Measurements from ENCODE around the gene APOBEC3A. TPM values are rescaled to one million over a fixed set of nuclear protein-coding genes. Genes with fewer than 3 reads are reported as not detected.

APOBEC3A gene
- total and polyA plus RNA-seq, 10 of the 15 experiments (the other 5 are each of a cell fraction or from before 2014, with no cell fraction given), result 0.20 TPM; not detected in 9

GRCh38 chr22:38984224-38984623 lies 26.8 kb downstream of the APOBEC3A start (continued):
- TF ChIP-seq PKNOX1 (IDR thresholded peaks at IDR 0.05) (peak; percentile 93), SP1 (IDR thresholded peaks at IDR 0.05; ENCODE audit: low read depth, low read length) (peak; percentile 11), EZH2 (IDR thresholded peaks at IDR 0.05; ENCODE audit: borderline replicate concordance, control insufficient read depth, low read depth, low read length) (no peak), CEBPB (IDR thresholded peaks at IDR 0.05; ENCODE audit: borderline replicate concordance in 1 of 2, low read depth in 2 of 2, low read length in 2 of 2) (no peak), E2F4 (IDR thresholded peaks at IDR 0.05; ENCODE audit: low read depth, low read length) (no peak), CEBPZ (IDR thresholded peaks at IDR 0.05; ENCODE audit: low read depth, low read length) (no peak), DPF2 (IDR thresholded peaks at IDR 0.05) (no peak), PAX8 (IDR thresholded peaks at IDR 0.05) (no peak), ZNF592 (IDR thresholded peaks at IDR 0.05) (no peak), NBN (IDR thresholded peaks at IDR 0.05) (no peak), MLLT1 (IDR thresholded peaks at IDR 0.05) (peak; percentile 14; the same call in 1 of the 2 replicates), JUND (IDR thresholded peaks at IDR 0.05; ENCODE audit: low read depth, low read length) (no peak), MYC (IDR thresholded peaks at IDR 0.05; ENCODE audit: insufficient read depth, insufficient read length, insufficient replicate concordance, low read length, severe bottlenecking) (no peak), NFXL1 (IDR thresholded peaks at IDR 0.05; ENCODE audit: borderline replicate concordance) (no peak)
